A172 (cell line): ENCODE results near the gene GPHA2. TPM values are rescaled to one million over a fixed set of nuclear protein-coding genes. Genes with fewer than 3 reads are reported as not detected.

Source experiments
- DNase-seq: peaks from one replicate; pipeline ENCODE4 v3.0.0-alpha.2; 2015; ENCODE audit warnings: low spot score
- total RNA-seq: library from RNA; depleted of rRNA; stranded (reverse); fragments of >200 nt; shearing (Covaris generic); gene quantifications from 2 replicates; pipeline ENCODE4 v1.2.3, GENCODE V29; 2014

The GPHA2 gene
- total RNA-seq, 1 experiment from 2014 or later = not detected

- no peak for DNase-seq
These were observed 25.1 kb downstream of the GPHA2 start for GRCh38 chr11:64910451-64911093.

- no peak for DNase-seq
These were observed 25.9 kb downstream of the GPHA2 start for GRCh38 chr11:64909653-64910343.

DNA sequence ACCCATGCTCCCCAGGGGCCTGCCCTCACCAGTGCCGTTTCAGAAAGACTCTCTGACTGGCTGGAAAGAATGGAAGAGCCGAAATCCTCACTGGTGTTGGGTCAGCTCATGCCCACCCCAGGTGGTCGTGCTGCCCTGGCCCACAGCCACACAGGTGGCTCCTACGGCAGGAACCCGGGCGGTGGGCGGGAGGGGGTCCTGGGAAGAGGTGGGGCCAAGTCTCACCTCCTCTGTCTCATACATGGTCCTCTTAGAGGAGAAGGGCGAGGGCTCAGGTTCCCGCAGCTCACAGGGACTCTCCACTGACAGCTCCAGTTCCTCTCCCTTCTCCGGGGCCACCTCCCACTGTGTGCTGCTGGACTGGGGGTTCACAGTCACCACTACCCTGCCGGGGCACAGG, 26.9 kb downstream of the GPHA2 start:
- no peak for DNase-seq

- DNase-seq = no peak
These were observed 29.4 kb downstream of the GPHA2 start for GRCh38 chr11:64906314-64906635.

DNA sequence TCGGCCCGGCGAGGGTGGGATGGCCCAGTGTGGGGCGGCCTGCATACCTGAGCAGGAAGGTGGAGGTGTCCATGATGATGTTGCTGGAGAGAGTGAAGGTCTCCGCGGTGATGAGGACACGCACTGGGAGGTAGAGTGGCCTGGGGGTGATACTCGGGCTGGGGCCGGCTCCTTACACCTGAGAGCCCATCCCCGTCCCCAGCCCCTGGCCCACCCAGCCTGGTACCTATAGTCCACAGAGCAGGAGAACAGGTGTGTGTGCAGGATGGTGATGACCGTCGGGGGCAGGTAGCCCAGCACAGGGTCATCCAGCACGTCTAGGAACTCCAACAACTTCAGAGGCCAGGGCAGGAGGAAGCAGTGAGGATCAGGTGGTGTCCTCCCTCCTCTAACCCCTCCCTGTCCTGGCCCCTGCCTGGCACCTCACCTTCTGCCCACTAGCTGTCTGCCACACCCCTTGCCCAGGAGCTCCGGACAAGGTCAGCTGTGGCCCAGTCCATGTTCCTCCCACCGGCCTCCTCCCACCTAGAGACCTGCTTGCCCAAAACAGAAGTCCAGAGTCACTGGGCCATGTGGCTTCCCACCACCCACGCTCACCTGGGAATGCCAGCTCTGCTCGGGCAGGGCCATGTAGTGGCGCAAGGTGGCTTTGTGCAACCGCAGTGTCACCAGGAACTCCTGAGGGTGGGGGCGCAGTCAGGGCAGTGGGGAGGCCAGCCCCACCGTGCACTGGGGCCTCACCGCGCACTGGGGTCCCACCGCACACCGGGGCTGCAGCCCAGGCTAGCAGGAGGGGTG, 30.0 kb downstream of the GPHA2 start:
- no peak for DNase-seq

DNA sequence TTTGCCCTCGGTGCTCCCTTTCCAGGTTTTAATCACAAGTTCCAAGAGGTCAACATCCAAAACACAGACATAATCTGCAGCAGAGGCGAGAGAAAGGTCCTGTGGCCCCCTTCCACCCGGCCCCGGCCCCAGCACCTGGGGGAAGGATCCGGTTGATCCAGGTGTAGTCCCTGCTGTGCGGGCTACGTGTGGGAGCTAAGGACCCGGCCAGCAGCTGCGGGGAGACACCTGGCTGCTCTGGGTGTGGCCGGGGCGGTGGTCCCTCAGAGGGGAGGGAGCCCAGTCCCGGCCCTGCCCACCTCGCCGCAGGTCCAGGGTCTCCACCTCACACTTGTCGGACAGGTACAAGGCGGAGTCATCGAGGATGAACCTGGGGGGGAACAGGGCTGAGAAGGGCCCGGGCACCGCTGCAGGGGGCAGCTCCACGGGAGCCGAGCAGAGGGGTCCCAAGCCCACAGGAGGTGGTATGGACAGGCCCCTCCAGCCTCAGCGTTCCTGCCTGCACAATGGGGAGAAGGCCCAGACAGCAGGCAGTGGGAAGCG, 32.3 kb downstream of the GPHA2 start:
- DNase-seq = no peak

DNA sequence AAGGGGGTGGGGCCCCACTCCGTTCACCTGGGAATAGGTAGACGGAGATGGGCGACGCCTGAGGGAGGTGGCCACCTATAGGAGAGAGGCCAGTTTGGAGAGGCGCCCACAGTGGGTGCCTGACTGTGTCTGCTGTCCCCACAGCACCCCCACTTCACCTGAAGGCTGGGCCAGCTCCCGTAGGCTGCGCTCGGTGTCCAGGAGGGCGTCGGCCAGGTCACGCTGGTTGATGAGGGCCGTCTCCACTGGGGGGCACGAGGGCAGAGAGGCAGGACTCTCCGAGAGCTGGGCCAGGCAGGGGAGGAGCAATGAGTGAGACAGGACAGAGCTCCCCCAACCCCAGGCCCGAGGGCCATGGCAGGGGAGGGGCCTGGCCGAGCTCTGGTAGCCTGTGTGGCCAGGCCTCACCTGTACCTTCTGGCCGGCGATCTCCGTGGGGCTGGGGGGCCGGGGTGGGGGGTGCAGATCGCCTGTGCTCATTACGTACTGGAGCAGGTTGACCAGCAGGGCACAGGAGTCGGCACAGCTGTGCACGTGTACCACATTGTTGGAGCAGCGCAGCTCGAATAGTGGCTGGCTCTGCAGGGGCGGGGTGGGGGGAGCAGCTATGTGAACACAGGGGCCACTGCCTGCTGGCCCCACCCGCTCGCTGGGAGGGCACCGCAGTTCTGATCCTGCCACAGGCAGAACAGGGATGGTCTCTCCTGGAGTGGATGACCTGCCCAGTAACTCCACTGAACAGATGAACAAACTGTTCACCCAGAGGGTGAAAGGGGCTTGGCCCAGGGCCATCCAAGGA, 33.4 kb downstream of the GPHA2 start:
- no peak for DNase-seq

- DNase-seq = no peak
These were observed 34.9 kb downstream of the GPHA2 start for GRCh38 chr11:64900774-64901173.

DNA sequence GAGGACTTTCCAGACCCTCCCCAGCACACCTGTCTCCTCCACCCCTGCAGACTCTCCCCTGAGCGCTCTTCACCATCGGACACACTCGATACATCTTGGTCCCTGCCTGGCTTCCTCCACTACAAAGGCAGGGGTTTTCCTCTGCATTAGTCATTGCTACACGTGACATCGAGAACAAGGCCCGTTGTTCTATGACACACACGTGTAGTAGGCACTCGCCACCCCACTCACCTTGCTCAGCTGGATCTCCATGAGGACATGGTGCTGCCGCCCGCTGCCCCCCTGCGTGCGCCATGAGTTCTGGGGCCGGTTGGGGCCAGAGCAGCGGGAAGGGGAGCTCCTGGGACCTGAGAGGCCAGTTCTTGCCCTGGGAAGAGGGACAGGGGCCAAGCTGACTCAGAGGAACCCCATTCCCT, 35.4 kb downstream of the GPHA2 start:
- DNase-seq = peak; percentile 67

DNA sequence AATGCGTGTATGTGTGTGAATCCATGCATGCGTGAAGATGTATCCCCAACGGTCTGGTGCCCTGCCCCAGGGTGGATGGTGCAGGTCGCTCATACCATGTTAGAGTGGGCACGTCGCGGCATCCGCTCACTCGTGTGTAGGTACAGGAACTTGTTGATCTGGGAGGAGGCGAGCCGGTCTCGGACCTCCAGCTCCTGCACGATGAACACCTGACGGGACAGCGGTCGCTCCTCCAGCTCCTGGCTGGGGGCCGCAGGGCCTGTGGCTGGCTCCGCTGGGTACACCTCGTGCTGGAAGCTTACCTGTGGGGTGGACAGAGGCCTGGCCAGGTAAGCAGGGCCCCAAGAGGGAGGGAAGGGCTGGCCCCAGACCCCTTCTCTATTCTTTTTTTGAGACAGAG, 37.2 kb downstream of the GPHA2 start:
- DNase-seq = no peak

DNA sequence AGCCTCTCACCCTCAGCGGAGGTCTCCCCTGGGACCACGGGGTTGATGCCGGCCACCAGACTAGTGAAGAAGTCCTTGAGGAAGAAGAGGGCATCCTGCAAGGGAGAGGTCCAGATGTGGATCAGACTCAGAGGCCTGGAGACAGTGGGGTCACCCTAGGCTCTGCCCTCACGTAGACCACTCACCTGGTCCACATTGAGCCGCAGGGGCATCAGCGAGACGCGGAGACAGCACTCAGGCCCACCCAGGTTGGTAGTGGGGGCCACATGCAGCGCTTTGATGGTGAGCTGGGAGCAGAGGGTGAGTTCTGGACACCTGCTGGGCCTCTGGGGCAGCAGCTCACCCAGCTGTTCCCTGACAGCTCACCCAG, 37.6 kb downstream of the GPHA2 start:
- no peak for DNase-seq

GRCh38 chr11:64897381-64898075, 38.2 kb downstream of the GPHA2 start:
- DNase-seq = no peak

DNA sequence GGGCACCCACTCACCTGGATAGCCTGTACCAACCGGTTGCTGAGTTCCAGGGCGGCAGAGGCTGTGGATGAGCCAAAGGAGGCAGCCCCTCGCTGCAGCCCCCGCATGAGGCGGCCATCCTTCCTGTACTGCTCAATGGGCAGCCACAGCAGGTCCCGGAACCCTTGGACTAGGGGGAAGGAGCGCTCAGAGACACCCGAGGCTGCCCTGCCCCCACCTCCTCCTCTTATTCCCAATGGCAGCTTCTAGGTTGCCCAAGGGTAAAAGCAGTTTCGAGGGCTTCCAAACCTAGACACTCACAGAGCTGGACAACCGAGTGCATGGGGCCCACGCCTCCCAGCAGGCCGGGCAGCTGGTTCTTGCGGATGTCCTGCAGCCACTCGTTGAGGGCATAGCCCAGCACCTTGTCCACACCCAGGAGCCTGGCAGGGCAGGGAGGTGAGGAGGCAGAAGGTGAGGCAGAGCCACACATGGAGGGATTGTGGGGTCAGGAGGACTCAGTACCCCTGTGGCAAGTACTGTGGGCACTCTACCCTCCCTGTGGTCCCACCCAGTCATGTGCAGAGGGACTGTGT, 39.2 kb downstream of the GPHA2 start:
- DNase-seq = no peak

- no peak for DNase-seq
These were observed 40.8 kb downstream of the GPHA2 start for GRCh38 chr11:64894812-64895452.

DNA sequence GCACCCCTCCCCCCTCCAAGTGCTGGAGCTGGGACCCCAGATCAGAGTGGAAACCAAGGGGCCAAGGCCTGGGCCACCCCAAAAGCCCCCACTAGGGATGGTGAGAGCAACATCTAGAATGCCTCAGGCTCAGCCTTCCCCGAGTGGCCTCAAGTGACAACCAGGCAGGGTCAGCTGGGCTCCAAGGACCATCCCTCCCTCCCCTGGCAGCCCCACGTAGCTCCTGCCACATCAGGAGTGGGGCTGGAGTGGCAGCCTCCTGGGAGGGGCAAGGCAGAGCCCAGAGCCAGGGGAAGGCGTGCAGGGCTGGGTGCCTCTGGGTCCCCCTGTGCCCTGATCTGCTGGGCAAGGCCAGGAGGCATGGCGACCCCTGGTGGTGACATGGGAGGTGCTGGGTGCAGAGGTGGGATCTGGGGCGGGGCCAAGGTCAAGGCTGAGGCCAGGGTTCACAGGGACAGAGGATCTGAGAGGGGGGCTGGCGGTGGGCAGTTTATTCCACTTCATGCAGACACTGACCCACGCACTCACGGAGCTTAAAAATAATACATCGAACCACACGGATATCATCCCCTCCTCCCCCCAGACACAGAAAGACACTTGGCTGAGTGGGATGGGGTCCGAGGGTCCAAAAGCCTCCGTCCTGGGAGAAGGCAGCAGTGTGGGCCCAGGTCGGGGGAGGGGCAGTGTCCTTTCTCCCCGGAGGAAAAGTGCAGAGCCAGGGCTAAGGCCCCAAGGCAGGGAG, 41.5 kb downstream of the GPHA2 start:
- DNase-seq = peak; percentile 63

DNA sequence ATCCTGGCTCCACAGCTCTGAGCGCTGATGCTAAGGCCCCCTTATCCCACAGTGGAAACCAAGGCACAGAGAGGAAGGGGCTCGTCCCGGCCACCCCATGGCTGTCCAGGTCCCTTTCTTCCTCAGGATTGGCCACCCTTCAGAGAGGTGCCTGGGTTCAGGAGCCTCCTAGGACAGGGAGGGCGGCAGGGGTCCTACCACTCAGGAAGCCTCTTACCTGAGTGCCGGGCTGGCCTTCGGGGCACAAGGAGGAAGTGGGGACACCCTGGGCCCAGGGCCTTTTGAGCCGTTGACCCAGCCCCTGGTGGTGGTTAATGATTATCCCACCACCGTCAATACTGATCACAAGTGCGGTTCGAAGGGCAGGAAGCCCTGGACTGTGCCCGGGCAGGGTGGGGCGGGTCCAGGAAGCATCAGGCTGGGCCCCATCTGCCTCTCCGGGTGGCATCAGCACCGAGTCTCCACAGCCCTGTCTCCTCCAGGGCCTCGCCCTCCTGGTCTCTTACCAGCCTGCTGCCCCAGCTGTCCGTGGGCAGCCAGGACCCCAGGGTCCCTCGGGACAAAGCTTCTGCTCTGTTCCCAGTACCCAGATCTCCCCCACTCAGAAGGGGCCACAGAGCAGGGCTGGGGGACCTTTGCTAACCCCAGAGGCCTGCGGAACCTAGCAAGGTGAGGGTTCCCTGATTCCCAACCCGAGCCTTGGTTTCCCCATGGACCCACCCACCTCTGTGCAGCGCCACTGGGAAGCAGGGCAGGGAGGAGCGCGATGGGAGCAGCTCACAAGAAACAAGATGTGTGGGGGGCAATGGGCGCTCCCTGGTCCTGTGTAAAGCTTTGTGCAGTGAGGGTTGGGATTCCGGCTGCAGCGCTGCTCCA, 42.3 kb downstream of the GPHA2 start:
- DNase-seq = no peak

DNA sequence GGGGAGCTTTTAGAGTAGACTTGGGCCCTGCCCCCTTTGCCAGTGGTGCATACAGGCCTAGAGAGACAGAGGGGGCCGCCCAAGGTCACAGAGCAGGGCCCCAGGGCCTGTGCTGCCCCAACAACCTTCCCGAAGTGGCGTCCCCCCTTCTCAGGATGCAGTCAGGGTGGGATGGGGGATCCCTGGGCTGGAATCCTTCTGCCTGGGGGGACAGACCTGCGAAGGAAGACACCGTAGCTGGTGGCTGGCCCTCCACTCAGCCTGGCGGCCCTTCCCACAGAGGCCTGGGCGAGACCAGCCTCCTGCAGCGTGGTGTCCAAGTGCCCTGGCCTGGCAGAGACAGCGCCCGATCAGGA, 42.9 kb downstream of the GPHA2 start:
- no peak for DNase-seq

DNA sequence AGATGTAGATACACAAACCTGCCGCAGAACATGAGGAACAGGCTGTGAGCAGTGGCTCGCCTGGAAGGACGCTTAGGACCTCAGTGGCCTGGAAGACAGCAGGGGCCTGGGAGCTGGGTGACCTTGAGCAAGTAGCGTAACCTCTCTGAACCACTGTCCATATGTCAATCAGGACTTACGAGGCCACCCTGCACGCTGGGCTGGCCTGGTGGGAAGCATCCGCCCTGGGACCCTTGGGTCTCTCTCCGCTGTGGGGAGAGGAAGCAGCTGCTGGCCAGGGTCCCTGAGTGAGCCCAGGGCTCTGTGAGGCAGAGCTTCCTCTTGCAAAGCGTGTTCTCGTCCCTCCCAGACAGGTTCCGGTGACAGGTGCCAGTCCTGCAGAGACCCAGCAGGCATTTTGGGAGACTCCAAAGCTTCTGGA, 43.3 kb downstream of the GPHA2 start:
- no peak for DNase-seq

GRCh38 chr11:64891880-64892279, 43.8 kb downstream of the GPHA2 start:
- DNase-seq = no peak
